Panc1 (cell line): ENCODE data around the gene ACSS3.

ENCODE experiments used
- CTCF ChIP-seq: fragments of 450-650 bp; IDR thresholded peaks from 2 replicates; pipeline ENCODE4 v1.5.1; 2017; ENCODE audit warnings: mild to moderate bottlenecking
- POLR2AphosphoS5 ChIP-seq: IDR thresholded peaks from 2 replicates; pipeline ENCODE4 v1.6.1; 2012; ENCODE audit warnings: mild to moderate bottlenecking, low read depth, low read length, moderate library complexity
- REST ChIP-seq, 2 experiments: IDR thresholded peaks; 2 replicates each; pipeline ENCODE4 v1.6.1; 2011 to 2012; ENCODE audit warnings: low read depth in 2 of 2, control low read depth in 1 of 2, low read length in 1 of 2, mild to moderate bottlenecking in 1 of 2, moderate library complexity in 1 of 2; ENCODE audit not compliant: insufficient read depth in 1 of 2
- SIN3A ChIP-seq: IDR thresholded peaks from 2 replicates; pipeline ENCODE4 v1.6.1; 2012; ENCODE audit warnings: low read depth, mild to moderate bottlenecking, low read length, moderate library complexity, borderline replicate concordance; ENCODE audit not compliant: insufficient read depth

GRCh38 chr12:81295251-81295650 is 217.4 kb downstream of the ACSS3 start:
- TF ChIP-seq CTCF (no peak), SIN3A (no peak), POLR2AphosphoS5 (no peak), REST (IDR thresholded peaks at IDR 0.05; ENCODE audit: insufficient read depth in 1 of 2, low read depth in 2 of 2, low read length in 1 of 2) (no peak)
